Measurements from ENCODE around the gene CDK14.

DNA sequence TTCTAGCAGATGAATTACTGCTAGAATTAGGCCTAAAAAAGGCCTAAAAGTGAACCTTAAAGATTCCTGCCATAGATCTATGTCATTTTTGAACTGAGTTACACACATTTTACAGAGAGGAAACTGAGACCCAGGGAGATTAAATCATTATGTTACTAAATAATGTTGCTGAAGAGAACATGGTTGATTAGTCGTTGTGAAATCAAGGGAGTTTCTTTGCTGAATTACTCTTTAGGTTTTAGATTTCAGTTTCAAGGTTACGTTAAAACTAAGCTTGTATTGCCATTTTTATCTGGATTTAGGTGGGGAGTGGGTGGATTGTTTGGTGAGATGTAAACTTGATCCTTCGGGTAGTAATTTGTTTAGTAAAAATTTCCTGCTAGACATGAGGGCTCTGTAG lies 21.3 kb downstream of the CDK14 start:
- TF ChIP-seq CTCF (IDR thresholded peaks at IDR 0.05; ENCODE audit: extremely low read depth in 1 of 2, insufficient read depth in 1 of 2, low read depth in 1 of 2, low read length in 2 of 2) (no peak), POLR2AphosphoS5 (IDR thresholded peaks at IDR 0.05; ENCODE audit: insufficient read depth, low read depth, low read length) (no peak), POLR2A (IDR thresholded peaks at IDR 0.05; ENCODE audit: low read depth, low read length) (no peak)
